Myocyte (in vitro differentiated cells): ENCODE results near the gene CTSZ. TPM values are rescaled to one million over a fixed set of nuclear protein-coding genes. Genes with fewer than 3 reads are reported as not detected.
"Not testable (repeated sequence)": the region's sequence is repeated elsewhere in the genome, so short reads cannot be mapped to it uniquely, and the experiment has no call there.

ENCODE experiments used
- DNase-seq: peaks from one replicate; pipeline ENCODE4 v3.0.0-alpha.2; 2012; ENCODE audit warnings: low read depth
- total RNA-seq: library from RNA; depleted of rRNA; stranded (reverse); fragments of >200 nt; gene quantifications from 2 replicates; pipeline ENCODE4 v1.2.3, GENCODE V29; 2014

Gene CTSZ
- total RNA-seq, 1 donor from 2014 or later: 69.6 TPM

- no peak for DNase-seq
Observed at GRCh38 chr20:59001068-59001448, 6.0 kb downstream of the CTSZ start.

- no peak for DNase-seq
Observed at GRCh38 chr20:59000326-59000725, 6.7 kb downstream of the CTSZ start.

- DNase-seq: no peak
Observed at GRCh38 chr20:58998656-58999055, 8.4 kb downstream of the CTSZ start.

DNA sequence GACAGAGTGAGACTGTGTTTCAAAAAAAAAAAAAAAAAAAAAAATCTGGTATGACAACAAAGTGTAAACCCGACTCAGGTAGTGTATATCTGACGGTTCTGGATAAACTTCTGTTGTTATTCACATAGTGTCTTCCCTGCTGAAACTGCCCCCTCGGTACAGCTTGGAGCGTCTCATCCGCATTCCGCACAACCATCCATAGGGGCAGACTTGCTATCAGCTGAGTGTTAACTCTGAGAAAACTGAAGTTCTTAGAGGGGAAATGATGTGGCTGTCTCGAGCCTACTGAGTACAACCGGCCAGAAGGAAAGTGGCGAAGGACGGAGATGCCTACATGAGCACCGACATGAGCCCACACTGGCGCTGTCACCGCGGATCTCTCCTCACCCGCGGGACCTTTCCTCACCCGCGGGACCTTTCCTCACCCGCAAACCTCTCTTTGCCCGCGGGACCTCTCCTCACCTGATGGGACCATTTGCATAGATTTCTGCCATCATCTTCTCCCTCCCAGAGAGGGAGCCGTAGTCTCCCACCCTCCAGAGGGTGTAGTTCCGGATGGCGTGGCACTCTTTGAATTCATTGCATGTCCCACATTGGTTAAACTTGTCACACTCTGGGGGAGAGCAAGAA is 9.8 kb downstream of the CTSZ start:
- no peak for DNase-seq

DNA sequence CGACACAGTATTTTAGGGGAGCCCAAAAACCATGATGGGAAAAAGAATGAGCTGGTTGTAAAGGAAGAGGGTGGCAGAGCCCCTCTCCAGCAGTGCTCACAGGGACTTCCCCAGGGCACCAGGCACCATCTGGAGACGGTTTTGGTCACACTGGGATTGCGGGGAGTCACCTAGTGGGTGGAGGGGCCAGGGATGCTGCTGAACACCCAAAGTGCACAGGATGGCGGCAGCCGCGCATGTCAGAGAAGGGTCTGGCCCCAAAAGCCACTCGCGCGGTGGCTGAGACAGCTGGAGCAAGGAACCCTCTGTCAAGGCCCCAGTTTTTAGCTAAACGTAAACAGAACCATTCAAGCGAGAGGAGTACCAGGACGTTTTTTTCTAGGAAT is 10.8 kb downstream of the CTSZ start:
- no peak for DNase-seq

- DNase-seq: no peak
Observed at GRCh38 chr20:58995461-58996225, 11.4 kb downstream of the CTSZ start.

GRCh38 chr20:58994390-58995159 is 12.5 kb downstream of the CTSZ start:
- no peak for DNase-seq

DNA sequence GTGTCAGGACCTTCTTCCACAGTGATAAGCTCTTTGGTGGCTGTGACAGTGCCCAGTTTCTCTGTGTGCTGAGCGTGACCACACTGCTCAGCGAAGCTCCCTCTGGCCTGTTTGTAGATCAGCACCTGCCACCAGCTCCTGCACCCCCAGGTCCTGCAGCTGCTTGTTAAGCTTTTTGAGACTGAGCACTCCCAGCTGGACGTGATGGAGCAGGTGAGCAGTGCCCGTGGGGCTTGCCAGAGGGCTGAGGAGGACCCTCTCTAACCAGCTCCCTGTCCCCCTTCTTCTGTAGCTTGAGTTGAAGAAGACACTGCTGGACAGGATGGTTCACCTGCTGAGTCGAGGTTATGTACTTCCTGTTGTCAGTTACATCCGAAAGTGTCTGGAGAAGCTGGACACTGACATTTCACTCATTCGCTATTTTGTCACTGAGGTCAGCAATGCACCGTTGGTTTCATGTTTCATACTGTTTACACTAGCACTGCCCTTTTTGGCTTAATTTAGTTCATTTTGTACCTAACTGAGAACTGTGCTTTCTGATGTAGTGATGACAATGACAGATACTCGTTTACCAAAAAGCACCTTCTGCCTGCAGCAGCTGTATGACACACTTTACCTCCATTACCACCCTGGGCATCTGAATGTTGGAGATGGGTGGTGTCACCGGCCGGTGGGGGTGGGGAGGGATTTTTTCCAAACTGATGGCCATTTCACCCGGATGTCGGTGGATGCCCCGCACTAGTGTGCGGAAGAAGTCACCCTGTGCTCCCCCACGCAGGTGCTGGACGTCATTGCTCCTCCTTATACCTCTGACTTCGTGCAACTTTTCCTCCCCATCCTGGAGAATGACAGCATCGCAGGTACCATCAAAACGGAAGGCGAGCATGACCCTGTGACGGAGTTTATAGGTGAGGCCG is 13.5 kb downstream of the CTSZ start:
- no peak for DNase-seq

- no peak for DNase-seq
Observed at GRCh38 chr20:58992911-58993310, 14.1 kb downstream of the CTSZ start.

- no peak for DNase-seq
Observed at GRCh38 chr20:58991715-58992114, 15.3 kb downstream of the CTSZ start.

GRCh38 chr20:58990651-58991445 is 16.2 kb downstream of the CTSZ start:
- DNase-seq: no peak

GRCh38 chr20:58989196-58989595 is 17.9 kb downstream of the CTSZ start:
- no peak for DNase-seq

- DNase-seq: no peak
Observed at GRCh38 chr20:58988565-58988882, 18.5 kb downstream of the CTSZ start.

DNA sequence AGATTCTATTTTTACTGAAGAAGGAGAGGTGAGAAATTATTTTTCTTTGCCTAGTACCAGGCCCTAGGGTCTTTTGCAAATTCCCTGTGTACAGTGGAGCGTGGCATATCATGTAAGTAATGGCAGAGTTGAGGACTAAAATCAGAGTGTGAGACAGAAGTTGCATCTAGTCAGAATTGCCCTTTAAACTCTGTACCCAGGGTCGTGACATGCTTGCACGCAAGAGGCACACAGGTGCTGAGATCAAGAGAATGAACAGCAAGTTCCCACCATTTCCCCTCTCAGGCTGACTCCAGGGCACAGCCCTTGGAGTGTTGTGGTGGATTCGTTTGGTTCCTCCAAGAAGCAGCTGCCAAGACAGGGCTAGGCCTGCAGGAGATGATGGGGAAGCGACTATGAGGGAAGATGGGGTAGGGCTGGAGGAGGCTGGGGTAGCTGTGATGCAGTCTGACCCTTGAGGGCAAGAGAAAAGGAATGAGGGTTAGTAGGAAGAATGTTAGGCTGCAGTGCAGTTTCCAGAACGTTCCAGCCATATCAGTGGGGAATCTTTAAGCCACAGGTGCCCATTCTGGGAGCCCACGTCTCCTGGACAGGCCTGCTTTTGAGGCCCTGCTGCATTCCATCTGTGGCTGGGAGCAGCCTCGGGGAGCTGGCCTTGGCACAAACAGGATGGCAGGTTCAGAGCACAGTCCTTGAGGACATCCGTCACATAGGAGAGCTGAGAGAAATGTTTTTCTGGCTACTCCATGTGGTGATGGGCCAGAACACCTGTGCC is 19.1 kb downstream of the CTSZ start:
- DNase-seq: peak; percentile 36

DNA sequence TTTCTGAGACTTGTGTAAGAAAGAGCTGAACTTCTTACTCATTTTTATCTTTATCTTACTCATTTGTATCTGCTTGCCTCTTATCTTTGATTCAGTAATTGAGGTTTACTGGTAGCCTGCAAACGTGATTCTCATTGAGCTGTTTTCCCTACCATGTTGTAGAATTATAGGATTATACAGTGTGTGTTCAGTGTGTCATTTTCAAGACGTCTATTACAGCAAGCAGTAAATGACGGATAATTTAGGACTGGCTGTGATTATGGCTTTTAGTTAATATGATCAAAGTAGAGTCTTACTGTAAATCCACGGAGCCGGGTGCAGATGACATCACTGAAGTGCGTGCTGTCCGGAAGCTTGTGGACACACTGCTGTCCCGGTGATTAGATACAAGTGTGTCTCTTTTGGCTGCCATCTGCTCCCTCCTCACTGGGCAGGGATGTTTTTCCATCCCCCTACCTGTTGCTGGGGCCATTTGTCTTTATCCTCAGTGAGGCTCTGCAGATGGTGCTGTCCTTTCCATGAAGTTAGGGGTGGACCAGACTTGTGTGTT is 20.0 kb downstream of the CTSZ start:
- DNase-seq: no peak

- no peak for DNase-seq
Observed at GRCh38 chr20:58986286-58986967, 20.6 kb downstream of the CTSZ start.

- no peak for DNase-seq
Observed at GRCh38 chr20:58985656-58986055, 21.4 kb downstream of the CTSZ start.

DNA sequence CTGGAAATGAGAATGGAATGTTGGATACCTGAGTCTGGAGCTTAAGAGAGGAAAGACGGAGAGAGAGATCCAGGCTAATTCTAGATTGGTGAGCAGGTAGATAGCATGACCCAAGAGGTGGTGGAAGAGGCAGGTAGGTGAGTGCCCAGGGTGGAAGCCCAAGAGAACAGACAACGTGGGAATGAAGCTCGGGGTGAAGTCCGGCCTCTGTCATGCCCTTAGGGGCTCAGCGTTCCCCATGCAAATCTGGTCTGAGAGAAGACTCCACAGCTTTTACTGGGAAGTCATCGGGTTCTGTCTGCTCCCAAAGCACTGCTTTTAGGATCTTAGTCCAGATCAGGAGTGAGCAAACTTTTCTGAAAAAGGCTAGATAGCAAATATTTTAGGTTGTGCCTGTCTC is 22.4 kb downstream of the CTSZ start:
- no peak for DNase-seq

GRCh38 chr20:58983115-58983468 is 24.0 kb downstream of the CTSZ start:
- DNase-seq: not testable (repeated sequence)
